Kidney epithelial cell (primary cell): ENCODE results near the gene ENPP1. TPM values are rescaled to one million over a fixed set of nuclear protein-coding genes. Genes with fewer than 3 reads are reported as not detected.
"Not testable (repeated sequence)": the region's sequence is repeated elsewhere in the genome, so short reads cannot be mapped to it uniquely, and the experiment has no call there.

Experiments used
- DNase-seq: peaks from one replicate; pipeline ENCODE4 v3.0.0-alpha.2; 2010; ENCODE audit warnings: low read depth
- H3K27me3 ChIP-seq: 2 replicates; pipeline ENCODE4 v1.6.0; 2011; ENCODE audit warnings: low read length; ENCODE audit not compliant: control insufficient read depth, insufficient read depth
- H3K36me3 ChIP-seq: 2 replicates; pipeline ENCODE4 v1.5.1; 2011; ENCODE audit warnings: low read length; ENCODE audit not compliant: control insufficient read depth, insufficient read depth
- H3K4me3 ChIP-seq: 2 replicates; pipeline ENCODE4 v1.5.1; 2011; ENCODE audit warnings: low read depth, mild to moderate bottlenecking, control low read depth, low read length
- total RNA-seq: library from RNA; depleted of rRNA; stranded (reverse); fragments of >200 nt; gene quantifications from 2 replicates; pipeline ENCODE4 v1.2.3, GENCODE V29; 2015
- TF ChIP-seq, protein P1 (sequence below): IDR thresholded peaks from 2 replicates; pipeline ENCODE4 v1.5.1; 2011; ENCODE audit warnings: mild to moderate bottlenecking, moderate library complexity, low read length, control low read depth, inconsistent platforms; ENCODE audit not compliant: insufficient read depth, poor library complexity, severe bottlenecking

ENPP1 gene
- total RNA-seq, 1 donor from 2014 or later, result 1.2 TPM

DNA sequence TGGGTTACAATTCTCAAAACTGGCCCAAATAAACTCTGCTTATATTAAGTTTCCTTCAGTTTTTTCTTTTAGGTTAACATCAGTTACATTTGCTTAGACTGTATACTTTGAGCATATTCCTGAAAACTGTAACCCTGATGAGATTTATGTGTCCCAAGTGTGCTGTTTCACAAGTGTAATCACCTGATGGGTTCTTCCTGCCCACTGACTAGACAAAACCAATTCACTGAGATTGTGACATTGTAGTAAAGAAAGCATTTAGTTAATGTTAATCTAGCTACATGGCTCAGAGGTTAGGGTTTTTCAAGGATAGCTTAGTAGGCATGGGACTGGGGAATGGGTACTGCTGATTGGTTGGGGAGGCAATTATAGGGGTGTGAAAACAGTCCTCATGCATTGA, 89.8 kb downstream of the ENPP1 start:
- Histone ChIP-seq H3K4me3 (no peak overlapping the region), H3K27me3 (no peaks in the 10 kb centered on the region), H3K36me3 (no peaks in the 10 kb centered on the region)
- no peak for DNase-seq
- TF ChIP-seq, protein P1, sequence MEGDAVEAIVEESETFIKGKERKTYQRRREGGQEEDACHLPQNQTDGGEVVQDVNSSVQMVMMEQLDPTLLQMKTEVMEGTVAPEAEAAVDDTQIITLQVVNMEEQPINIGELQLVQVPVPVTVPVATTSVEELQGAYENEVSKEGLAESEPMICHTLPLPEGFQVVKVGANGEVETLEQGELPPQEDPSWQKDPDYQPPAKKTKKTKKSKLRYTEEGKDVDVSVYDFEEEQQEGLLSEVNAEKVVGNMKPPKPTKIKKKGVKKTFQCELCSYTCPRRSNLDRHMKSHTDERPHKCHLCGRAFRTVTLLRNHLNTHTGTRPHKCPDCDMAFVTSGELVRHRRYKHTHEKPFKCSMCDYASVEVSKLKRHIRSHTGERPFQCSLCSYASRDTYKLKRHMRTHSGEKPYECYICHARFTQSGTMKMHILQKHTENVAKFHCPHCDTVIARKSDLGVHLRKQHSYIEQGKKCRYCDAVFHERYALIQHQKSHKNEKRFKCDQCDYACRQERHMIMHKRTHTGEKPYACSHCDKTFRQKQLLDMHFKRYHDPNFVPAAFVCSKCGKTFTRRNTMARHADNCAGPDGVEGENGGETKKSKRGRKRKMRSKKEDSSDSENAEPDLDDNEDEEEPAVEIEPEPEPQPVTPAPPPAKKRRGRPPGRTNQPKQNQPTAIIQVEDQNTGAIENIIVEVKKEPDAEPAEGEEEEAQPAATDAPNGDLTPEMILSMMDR, result no peak

DNA sequence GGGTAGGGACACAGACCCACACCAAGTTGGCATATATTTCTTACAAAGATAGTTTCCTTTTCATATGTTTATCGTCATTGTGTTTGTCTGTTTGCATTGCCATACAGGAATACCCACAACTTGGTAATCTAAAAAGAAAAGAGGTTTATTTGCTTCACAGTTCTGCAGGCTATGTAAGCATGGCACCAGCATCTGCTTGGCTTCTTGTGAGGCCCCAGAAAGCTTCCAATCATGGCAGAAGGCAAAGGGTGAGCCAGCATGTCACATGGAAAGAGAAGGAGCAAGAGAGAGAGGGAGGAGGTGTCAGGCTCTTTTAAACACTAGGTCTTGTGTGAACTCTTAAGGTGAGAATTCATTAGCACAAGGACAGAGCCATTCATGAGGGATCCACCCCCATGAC, 90.9 kb downstream of the ENPP1 start:
- TF ChIP-seq, protein P1, result no peak
- Histone ChIP-seq H3K36me3 (no peaks in the 10 kb centered on the region), H3K4me3 (no peak overlapping the region), H3K27me3 (no peaks in the 10 kb centered on the region)
- DNase-seq, result no peak

DNA sequence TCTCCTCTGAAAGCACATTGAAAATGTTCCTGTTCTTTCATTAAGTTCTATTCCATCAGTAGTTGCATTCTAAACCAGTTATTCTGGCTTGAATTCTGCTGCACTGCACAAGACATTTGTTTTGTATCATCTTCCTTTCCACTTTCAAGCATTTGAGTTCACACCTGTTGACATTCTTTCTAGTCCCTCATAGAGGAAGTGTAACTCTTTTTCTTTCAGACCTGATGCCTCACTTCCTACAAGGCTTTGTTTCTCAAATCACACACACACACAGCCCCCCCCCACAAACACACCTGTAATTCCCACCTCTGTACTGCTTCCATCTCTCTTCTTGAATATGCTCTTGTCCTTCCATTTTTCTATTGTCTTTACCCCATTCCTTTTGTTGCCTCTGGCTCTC, 92.4 kb downstream of the ENPP1 start:
- H3K36me3 ChIP-seq, result no peaks in the 10 kb centered on the region
- DNase-seq, result no peak
- no peak overlapping the region for H3K4me3 ChIP-seq
- no peaks in the 10 kb centered on the region for H3K27me3 ChIP-seq
- TF ChIP-seq, protein P1, result no peak

DNA sequence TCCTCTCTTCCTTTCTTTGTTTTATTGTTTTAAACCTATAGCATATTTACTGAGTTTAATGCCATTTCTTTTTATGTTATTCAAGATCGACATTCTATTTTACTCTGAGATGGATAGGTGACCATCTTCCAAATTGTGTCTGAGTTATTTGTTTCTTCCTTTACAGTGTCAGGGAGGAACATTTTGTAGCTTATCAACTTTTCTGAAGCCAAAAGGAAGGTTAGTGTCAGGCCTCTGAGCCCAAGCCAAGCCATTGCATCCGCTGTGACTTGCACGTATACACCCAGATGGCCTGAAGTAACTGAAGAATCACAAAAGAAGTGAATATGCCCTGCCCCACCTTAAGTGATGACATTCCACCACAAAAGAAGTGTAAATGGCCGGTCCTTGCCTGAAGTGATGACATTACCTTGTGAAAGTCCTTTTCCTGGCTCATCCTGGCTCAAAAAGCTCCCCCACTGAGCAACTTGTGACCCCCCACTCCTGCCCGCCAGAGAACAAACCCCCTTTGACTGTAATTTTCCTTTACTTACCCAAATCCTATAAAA, 93.6 kb downstream of the ENPP1 start:
- H3K36me3 ChIP-seq, DNase-seq, H3K4me3 ChIP-seq, H3K27me3 ChIP-seq: not testable (repeated sequence)

DNA sequence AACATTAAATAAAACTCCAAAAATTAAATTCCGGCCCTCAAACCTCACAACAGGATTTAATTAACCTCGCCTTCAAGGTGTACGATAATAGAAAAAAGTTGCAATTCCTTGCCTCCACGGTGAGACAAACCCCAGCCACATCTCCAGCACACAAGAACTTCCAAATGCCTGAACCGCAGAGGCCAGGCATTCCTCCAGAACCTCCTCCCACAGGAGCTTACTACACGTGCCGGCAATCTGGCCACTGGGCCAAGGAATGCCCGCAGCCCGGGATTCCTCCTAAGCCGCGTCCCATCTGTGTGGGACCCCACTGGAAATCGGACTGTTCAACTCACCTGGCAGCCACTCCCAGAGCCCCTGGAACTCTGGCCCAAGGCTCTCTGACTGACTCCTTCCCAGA, 95.9 kb downstream of the ENPP1 start:
- not testable (repeated sequence) for H3K27me3 ChIP-seq, H3K4me3 ChIP-seq, DNase-seq, H3K36me3 ChIP-seq

DNA sequence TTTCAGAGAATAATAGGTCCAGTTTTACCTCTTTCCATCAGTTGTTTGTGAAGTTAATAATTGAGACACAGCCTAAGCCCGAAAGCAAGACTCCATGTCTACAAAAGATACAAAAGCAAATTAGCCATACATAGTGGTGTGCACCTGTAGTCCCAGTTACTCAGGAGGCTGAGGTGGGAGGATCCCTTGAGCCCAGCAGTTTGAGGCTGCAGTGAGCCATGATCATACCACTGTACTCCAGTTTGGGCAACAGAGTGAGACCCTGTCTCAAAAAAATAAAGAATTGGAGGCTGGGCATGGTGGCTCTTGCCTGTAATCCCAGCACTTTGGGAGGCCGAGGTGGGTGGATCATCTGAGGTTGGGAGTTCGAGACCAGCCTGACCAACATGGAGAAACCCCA, 101.0 kb downstream of the ENPP1 start:
- H3K4me3 ChIP-seq, H3K27me3 ChIP-seq, H3K36me3 ChIP-seq, DNase-seq: not testable (repeated sequence)

DNA sequence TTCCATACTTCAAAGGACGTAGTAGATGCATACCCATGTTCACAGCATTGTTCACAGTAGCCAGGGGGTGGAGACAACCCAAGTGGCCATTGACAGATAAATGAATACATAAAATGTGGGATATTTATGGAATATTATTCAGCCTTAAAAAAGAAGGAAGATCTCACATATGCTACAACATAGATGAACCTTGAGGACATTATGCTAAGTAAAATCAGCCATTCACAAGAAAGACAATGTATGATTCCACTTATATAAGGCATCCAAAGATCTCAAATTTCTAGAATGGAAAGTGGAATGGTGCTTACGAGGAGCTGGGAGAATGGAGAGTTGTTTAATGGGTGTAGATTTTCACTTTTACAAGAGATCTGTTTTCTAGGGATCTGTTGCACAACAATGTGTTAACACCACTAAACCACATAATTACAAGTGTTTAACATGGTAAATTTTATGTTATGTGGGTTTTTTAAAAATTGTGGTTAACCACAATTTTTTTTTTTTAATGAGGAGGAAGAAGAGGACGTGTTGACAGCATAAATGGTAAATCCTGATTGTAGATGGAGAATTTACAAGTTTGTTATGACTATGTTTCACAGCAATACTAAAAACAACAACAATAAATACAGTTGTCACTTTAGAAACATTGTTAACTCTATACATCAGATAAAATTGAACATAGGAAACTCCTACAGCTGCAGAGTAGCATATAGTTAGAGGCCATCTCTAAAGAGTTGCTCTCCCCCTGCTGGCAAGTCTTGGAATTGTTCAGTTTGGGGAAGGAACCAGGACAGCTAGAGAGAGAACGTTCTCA, 101.8 kb downstream of the ENPP1 start:
- Histone ChIP-seq H3K36me3 (no peaks in the 10 kb centered on the region), H3K27me3 (no peaks in the 10 kb centered on the region), H3K4me3 (no peak overlapping the region)
- DNase-seq, result no peak
- TF ChIP-seq, protein P1, result peak; percentile 80
